Measurements from ENCODE around the gene HDGF.

- no peak for TF ChIP-seq EZH2 (IDR thresholded peaks at IDR 0.05; ENCODE audit: low read depth, unreplicated experiment)
- no peak for TF ChIP-seq CTCF (conservative IDR thresholded peaks at IDR 0.05; ENCODE audit: low read depth in 2 of 2)
- no peak for TF ChIP-seq POLR2AphosphoS5 (IDR thresholded peaks at IDR 0.05; ENCODE audit: low read depth)
- no peak for TF ChIP-seq REST (IDR thresholded peaks at IDR 0.05; ENCODE audit: unreplicated experiment)
- no peak for TF ChIP-seq CREB1 (CRISPR knock-in tag; IDR thresholded peaks at IDR 0.05; ENCODE audit: low read depth)
- TF ChIP-seq JUNB (IDR thresholded peaks at IDR 0.05; ENCODE audit: unreplicated experiment), result no peak
- TF ChIP-seq STAT1 (IDR thresholded peaks at IDR 0.05; ENCODE audit: unreplicated experiment), result no peak
- no peak for TF ChIP-seq EZH2phosphoT487 (IDR thresholded peaks at IDR 0.05; ENCODE audit: unreplicated experiment)
- TF ChIP-seq ZNF331 (CRISPR knock-in tag; IDR thresholded peaks at IDR 0.05; ENCODE audit: low read depth), result no peak
- TF ChIP-seq ZNF114 (CRISPR knock-in tag; IDR thresholded peaks at IDR 0.05), result no peak
- no peak for TF ChIP-seq ETS1 (IDR thresholded peaks at IDR 0.05)
- TF ChIP-seq NANOG (IDR thresholded peaks at IDR 0.05; ENCODE audit: borderline replicate concordance), result no peak
- no peak for TF ChIP-seq ZNF462 (CRISPR knock-in tag; IDR thresholded peaks at IDR 0.05)
These were observed 42.4 kb downstream of the HDGF start for GRCh38 chr1:156709031-156709430.

All from GM23338 (cell line).